Measurements from ENCODE around the gene IER5. TPM values are rescaled to one million over a fixed set of nuclear protein-coding genes. Genes with fewer than 3 reads are reported as not detected.

IER5 gene
- total and polyA plus RNA-seq, 9 of the 15 experiments (the other 6 are each of a cell fraction or from before 2014, with no cell fraction given) = 2.4 to 32.1 (median 12.0) TPM

DNA sequence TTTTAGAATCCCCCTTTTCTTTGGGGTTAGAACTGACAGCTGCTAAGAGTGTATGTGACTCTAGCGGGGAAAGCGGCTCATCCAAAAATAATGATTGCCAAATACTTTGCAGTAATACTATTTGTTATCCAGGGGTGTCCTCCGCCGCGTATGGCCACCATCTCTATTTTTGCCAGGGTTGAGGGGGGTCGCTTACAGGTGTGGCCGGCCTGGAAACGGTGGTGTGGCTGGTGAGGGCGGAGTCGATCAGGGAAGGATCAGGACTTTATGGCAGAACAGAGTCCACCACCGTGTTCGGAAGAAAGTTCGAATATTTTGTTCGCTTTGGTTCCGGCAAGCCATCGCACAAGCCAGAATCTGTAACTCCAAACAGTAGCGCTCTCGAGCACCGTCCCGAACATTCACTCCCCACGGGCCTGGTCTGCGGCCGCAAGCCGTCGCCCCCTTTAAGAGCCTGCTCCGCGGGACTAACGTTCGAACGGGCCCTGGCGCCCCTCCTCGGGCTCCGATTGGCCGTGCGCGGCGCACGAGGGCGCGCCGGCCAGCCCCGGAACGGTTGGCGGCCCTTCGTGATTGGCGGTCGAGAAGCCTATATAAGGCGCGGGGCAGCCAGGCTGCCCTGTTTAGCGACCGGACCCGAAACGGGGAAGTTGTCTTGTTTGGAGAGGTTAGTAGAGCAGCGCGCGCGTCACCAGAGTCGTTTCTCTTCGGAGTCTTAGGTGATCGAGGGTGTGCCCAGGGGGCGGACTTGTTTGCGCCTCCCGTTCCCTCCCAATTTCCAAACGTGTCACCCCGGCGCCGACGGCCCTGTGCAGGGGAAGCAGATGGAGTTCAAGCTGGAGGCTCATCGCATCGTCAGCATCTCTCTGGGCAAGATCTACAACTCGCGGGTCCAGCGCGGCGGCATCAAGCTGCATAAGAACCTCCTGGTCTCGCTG lies at the start of gene IER5 (continued):
- peak; percentile 28 to 29; a peak in 3 of 4 replicates for TF ChIP-seq RAD21 (CRISPR knock-in tag; conservative IDR thresholded peaks at IDR 0.05 in 1 of 2, IDR thresholded peaks at IDR 0.05 in 1 of 2)
- peak; percentile 99 for TF ChIP-seq GTF2F1 (IDR thresholded peaks at IDR 0.05; ENCODE audit: low read depth, low read length)
- TF ChIP-seq, protein P1, sequence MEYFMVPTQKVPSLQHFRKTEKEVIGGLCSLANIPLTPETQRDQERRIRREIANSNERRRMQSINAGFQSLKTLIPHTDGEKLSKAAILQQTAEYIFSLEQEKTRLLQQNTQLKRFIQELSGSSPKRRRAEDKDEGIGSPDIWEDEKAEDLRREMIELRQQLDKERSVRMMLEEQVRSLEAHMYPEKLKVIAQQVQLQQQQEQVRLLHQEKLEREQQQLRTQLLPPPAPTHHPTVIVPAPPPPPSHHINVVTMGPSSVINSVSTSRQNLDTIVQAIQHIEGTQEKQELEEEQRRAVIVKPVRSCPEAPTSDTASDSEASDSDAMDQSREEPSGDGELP (CRISPR knock-in tag; IDR thresholded peaks at IDR 0.05; ENCODE audit: borderline replicate concordance) = peak; percentile 87
- peak; percentile 46 for TF ChIP-seq PHF20 (IDR thresholded peaks at IDR 0.05; ENCODE audit: partially characterized antibody)
- TF ChIP-seq ZNF212 (CRISPR knock-in tag; IDR thresholded peaks at IDR 0.05) = no peak
- no peak for TF ChIP-seq MCM3 (IDR thresholded peaks at IDR 0.05)
- TF ChIP-seq DDX20 (tag; IDR thresholded peaks at IDR 0.05; ENCODE audit: low read depth) = no peak
- no peak for TF ChIP-seq HDGF (IDR thresholded peaks at IDR 0.05)
- no peak for TF ChIP-seq BDP1 (IDR thresholded peaks at IDR 0.05; ENCODE audit: insufficient read depth, insufficient read length)
- TF ChIP-seq, protein P2, sequence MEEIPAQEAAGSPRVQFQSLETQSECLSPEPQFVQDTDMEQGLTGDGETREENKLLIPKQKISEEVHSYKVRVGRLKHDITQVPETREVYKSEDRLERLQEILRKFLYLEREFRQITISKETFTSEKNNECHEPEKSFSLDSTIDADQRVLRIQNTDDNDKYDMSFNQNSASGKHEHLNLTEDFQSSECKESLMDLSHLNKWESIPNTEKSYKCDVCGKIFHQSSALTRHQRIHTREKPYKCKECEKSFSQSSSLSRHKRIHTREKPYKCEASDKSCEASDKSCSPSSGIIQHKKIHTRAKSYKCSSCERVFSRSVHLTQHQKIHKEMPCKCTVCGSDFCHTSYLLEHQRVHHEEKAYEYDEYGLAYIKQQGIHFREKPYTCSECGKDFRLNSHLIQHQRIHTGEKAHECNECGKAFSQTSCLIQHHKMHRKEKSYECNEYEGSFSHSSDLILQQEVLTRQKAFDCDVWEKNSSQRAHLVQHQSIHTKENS (CRISPR knock-in tag; IDR thresholded peaks at IDR 0.05) = no peak
- peak; percentile 92 for TF ChIP-seq CREM (IDR thresholded peaks at IDR 0.05; ENCODE audit: low read depth)
- no peak for TF ChIP-seq ZNF143 (CRISPR knock-in tag; IDR thresholded peaks at IDR 0.05)
- TF ChIP-seq ATF7 (IDR thresholded peaks at IDR 0.05) = peak; percentile 84
- TF ChIP-seq, protein P3, sequence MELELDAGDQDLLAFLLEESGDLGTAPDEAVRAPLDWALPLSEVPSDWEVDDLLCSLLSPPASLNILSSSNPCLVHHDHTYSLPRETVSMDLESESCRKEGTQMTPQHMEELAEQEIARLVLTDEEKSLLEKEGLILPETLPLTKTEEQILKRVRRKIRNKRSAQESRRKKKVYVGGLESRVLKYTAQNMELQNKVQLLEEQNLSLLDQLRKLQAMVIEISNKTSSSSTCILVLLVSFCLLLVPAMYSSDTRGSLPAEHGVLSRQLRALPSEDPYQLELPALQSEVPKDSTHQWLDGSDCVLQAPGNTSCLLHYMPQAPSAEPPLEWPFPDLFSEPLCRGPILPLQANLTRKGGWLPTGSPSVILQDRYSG (tag; conservative IDR thresholded peaks at IDR 0.05; ENCODE audit: low read depth) = no peak; the same call in 1 of the 2 replicates
- peak; percentile 53; the same call in 1 of the 2 replicates for TF ChIP-seq ZNF75A (CRISPR knock-in tag; IDR thresholded peaks at IDR 0.05)
- no peak for TF ChIP-seq ZNF253 (CRISPR knock-in tag; conservative IDR thresholded peaks at IDR 0.05)
- TF ChIP-seq NFATC3 (IDR thresholded peaks at IDR 0.05) = no peak
- peak; percentile 58; the same call in 1 of the 2 replicates for TF ChIP-seq TEAD4 (IDR thresholded peaks at IDR 0.05; ENCODE audit: low read length)
- no peak for TF ChIP-seq TEAD4 (CRISPR knock-in tag; IDR thresholded peaks at IDR 0.05; ENCODE audit: borderline replicate concordance)
- no peak for TF ChIP-seq NFIX (CRISPR knock-in tag; IDR thresholded peaks at IDR 0.05; ENCODE audit: low read depth)
- TF ChIP-seq ZNF583 (CRISPR knock-in tag; IDR thresholded peaks at IDR 0.05) = peak; percentile 58; the same call in 1 of the 2 replicates
- TF ChIP-seq ZNF134 (CRISPR knock-in tag; conservative IDR thresholded peaks at IDR 0.05) = no peak
- TF ChIP-seq SREBF2 (CRISPR knock-in tag; IDR thresholded peaks at IDR 0.05) = no peak
- peak; percentile 96 for TF ChIP-seq MYBL2 (IDR thresholded peaks at IDR 0.05; ENCODE audit: low read depth)
- TF ChIP-seq MYBL2 (CRISPR knock-in tag; IDR thresholded peaks at IDR 0.05; ENCODE audit: borderline replicate concordance) = no peak
- no peak for TF ChIP-seq HNRNPH1 (optimal IDR thresholded peaks at IDR 0.05; ENCODE audit: low read depth, low read length)
